K562 (cell line): ENCODE results near the gene SLX4IP. TPM values are rescaled to one million over a fixed set of nuclear protein-coding genes. Genes with fewer than 3 reads are reported as not detected.

Experiments
- ATAC-seq: fragments of 200-7000 bp; cut with Tn5 transposase; 3 replicates; pipeline ENCODE4 v1.9.1; 2020; ENCODE audit warnings: moderate library complexity
- BruUV-seq: library from RNA; stranded (reverse); fragments of 400-500 nt; replicated peaks from 2 replicates; lab custom pipeline; 2021; lab: Mats Ljungman, UMichigan
- CTCF ChIA-PET: fragments of 300-600 bp; formaldehyde crosslinking; extraction: SDS; loops from one replicate; lab custom pipeline; 2021; ENCODE audit warnings: low intra/inter-chr PET ratio; lab: Yijun Ruan, JAX
- POLR2A ChIA-PET: fragments of 300-600, 350-650 bp; sonication (Branson Sonifier 250); formaldehyde crosslinking; extraction: SDS; loops from one replicate; lab custom pipeline; 2021; ENCODE audit warnings: antibody characterized with exemption, inconsistent platforms; lab: Yijun Ruan, JAX
- DNase-seq, 4 experiments: peaks; one replicate each; pipeline versions ENCODE4 v3.0.0 to v3.0.0-alpha.2; 2011 to 2018; ENCODE audit warnings: low spot score in 3 of 4, mixed read lengths in 3 of 4; ENCODE audit errors: extremely low read depth in 1 of 4
- FAIRE-seq: peaks from 2 replicates; lab custom pipeline; 2011; peaks lifted over from hg19 to GRCh38; lab: Jason Lieb, UNC
- H2AFZ ChIP-seq: 2 replicates; pipeline ENCODE4 v1.6.0; 2011; ENCODE audit warnings: low read depth, low read length, control low read depth, inconsistent platforms
- H3K27ac ChIP-seq: fragments of 200-600 bp; 3 replicates; pipeline ENCODE4 v1.8.0; 2011; ENCODE audit warnings: low read depth, mild to moderate bottlenecking, control low read depth, inconsistent platforms, low read length, moderate library complexity, mixed read lengths; ENCODE audit errors: extremely low read depth
- H3K27me3 ChIP-seq, 2 experiments: fragments of 300-600 bp in 1 of 2; 2 replicates in 1 of 2; 3 replicates in 1 of 2; pipeline versions ENCODE4 v1.6.0 to v1.8.0; 2011; ENCODE audit warnings: inconsistent platforms in 2 of 2, low read length in 2 of 2, mild to moderate bottlenecking in 1 of 2, mixed read lengths in 1 of 2, moderate library complexity in 1 of 2; ENCODE audit not compliant: control insufficient read depth in 2 of 2, insufficient read depth in 2 of 2
- H3K36me3 ChIP-seq: fragments of 300-600 bp; 3 replicates; pipeline ENCODE4 v1.8.0; 2011; ENCODE audit warnings: mild to moderate bottlenecking, low read length, inconsistent platforms; ENCODE audit not compliant: control insufficient read depth, insufficient read depth
- H3K4me1 ChIP-seq, 2 experiments: fragments of 200-600 bp in 1 of 2; replicated peaks in 1 of 2; 2 replicates in 1 of 2; 3 replicates in 1 of 2; pipeline versions ENCODE4 v1.5.1 to v1.8.0; 2011; ENCODE audit warnings: inconsistent platforms in 2 of 2, low read length in 2 of 2, mild to moderate bottlenecking in 1 of 2, mixed read lengths in 1 of 2, moderate library complexity in 1 of 2; ENCODE audit not compliant: control insufficient read depth in 2 of 2, insufficient read depth in 2 of 2
- H3K4me2 ChIP-seq: 2 replicates; pipeline ENCODE4 v1.6.1; 2011; ENCODE audit warnings: low read length, control low read depth, inconsistent platforms, mixed read lengths; ENCODE audit not compliant: insufficient read depth
- H3K4me3 ChIP-seq: fragments of 200-600 bp; sonication (generic), shearing (Covaris generic); 2 replicates; pipeline ENCODE4 v1.5.1; 2016; ENCODE audit warnings: control low read depth, inconsistent platforms
- H3K79me2 ChIP-seq: fragments of 200-600 bp; 3 replicates; pipeline ENCODE4 v1.8.0; 2011; ENCODE audit warnings: low read length, inconsistent platforms; ENCODE audit not compliant: control insufficient read depth, insufficient read depth
- H3K9ac ChIP-seq, 2 experiments: 2 replicates each; pipeline versions ENCODE4 v1.6.0 to v1.6.1; 2011; ENCODE audit warnings: low read depth in 2 of 2, low read length in 2 of 2, control low read depth in 1 of 2, inconsistent platforms in 1 of 2, mild to moderate bottlenecking in 1 of 2, mixed read lengths in 1 of 2; ENCODE audit not compliant: insufficient read depth in 1 of 2
- H3K9me1 ChIP-seq: one replicate; pipeline ENCODE4 v1.6.0; 2011; ENCODE audit warnings: inconsistent platforms, mild to moderate bottlenecking, low read length, moderate library complexity; ENCODE audit not compliant: control insufficient read depth, insufficient read depth
- H3K9me3 ChIP-seq: replicated peaks from 2 replicates; pipeline ENCODE4 v1.5.1; 2011; ENCODE audit warnings: low read depth, low read length, inconsistent platforms; ENCODE audit not compliant: control insufficient read depth, insufficient read depth
- H4K20me1 ChIP-seq: replicated peaks from 2 replicates; pipeline ENCODE4 v1.6.1; 2011; ENCODE audit warnings: low read length, inconsistent platforms, mixed read lengths; ENCODE audit not compliant: control insufficient read depth, insufficient read depth
- CSDE1 ChIP-seq, 2 experiments: fragments of 450-650 bp; IDR thresholded peaks; 2 replicates each; pipeline ENCODE4 v1.6.1; 2016; ENCODE audit warnings: mild to moderate bottlenecking in 1 of 2
- E2F3 ChIP-seq: fragments of 250-450 bp; sonication (Bioruptor Pico); IDR thresholded peaks from 2 replicates; pipeline ENCODE4 v1.4.0; 2020; ENCODE audit warnings: mild to moderate bottlenecking
- HMG20A ChIP-seq: fragments of 450-650 bp; formaldehyde crosslinking; conservative IDR thresholded peaks from 2 replicates; pipeline ENCODE4 v1.4.0; 2020; ENCODE audit warnings: mild to moderate bottlenecking, mixed read lengths
- MBD2 ChIP-seq: sonication (generic); IDR thresholded peaks from 2 replicates; pipeline ENCODE4 v1.6.1; 2016; ENCODE audit warnings: low read depth, borderline replicate concordance
- WGBS: fragments of 100-300 bp; shearing (Covaris generic); methylation state at CpG from one replicate; pipeline ENCODE4 v1.1.6; 2016; ENCODE audit warnings: low coverage, mixed read lengths; ENCODE audit not compliant: insufficient coverage; ENCODE audit errors: missing lambda C conversion rate; 5-methylcytosine and 5-hydroxymethylcytosine counted together
- in situ Hi-C: fragments of 300-500 bp; cut with MboI; formaldehyde crosslinking; loops from 4 replicates; pipeline ENCODE4 v1.15.0; 2018; ENCODE audit warnings: inconsistent platforms, mixed read lengths
- intact Hi-C: fragments of 100-400 bp; cut with micrococcal nuclease; formaldehyde crosslinking; loops from 2 replicates; pipeline ENCODE4 v1.14.2; 2022
- polyA plus RNA-seq, 8 experiments: library from polyadenylated mRNA; depleted of rRNA in 4 of 8; stranded (reverse) in 5 of 8; unstranded in 3 of 8; fragments of >200 nt; fragmentation: Nextera tagmentation in 2 of 8; fragmentation: Illumina TruSeq in 1 of 8; extraction: Ambion mirVana in 2 of 8; extraction: Trizol in 1 of 8; gene quantifications; 2 replicates each; pipeline versions ENCODE4 v1.2.1 to v1.2.3, GENCODE V29; 2011 to 2014; ENCODE audit warnings: inconsistent platforms in 1 of 8, missing spikeins in 1 of 8
- total RNA-seq, 7 experiments: library from RNA; depleted of rRNA in 6 of 7; stranded (reverse); fragments of >200 nt in 6 of 7; fragmentation: Illumina TruSeq in 2 of 7; extraction: Trizol in 2 of 7; gene quantifications; 2 replicates each; pipeline versions ENCODE4 v1.2.1 to v1.2.3, GENCODE V29; 2011 to 2021; ENCODE audit warnings: low replicate concordance in 1 of 7
- TF ChIP-seq, protein P1 (sequence below): fragments of 250-450 bp; sonication (Bioruptor Pico); IDR thresholded peaks from 2 replicates; pipeline ENCODE4 v1.9.0; 2021; ENCODE audit warnings: mild to moderate bottlenecking, inconsistent platforms
- TF ChIP-seq, protein P2 (sequence below): fragments of 250-450 bp; sonication (Bioruptor Pico); IDR thresholded peaks from 2 replicates; pipeline ENCODE4 v1.5.0; 2021
- TF ChIP-seq, protein P3 (sequence below): fragments of 250-450 bp; sonication (Bioruptor Pico); IDR thresholded peaks from 2 replicates; pipeline ENCODE4 v1.5.0; 2021

Gene SLX4IP
- total and polyA plus RNA-seq, 9 of the 15 experiments (the other 6 are each of a cell fraction or from before 2014, with no cell fraction given), result 1.5 to 5.9 (median 3.5) TPM

- Histone ChIP-seq H4K20me1 (no peaks in the 10 kb centered on the region), H3K36me3 (no peaks in the 10 kb centered on the region), H3K9ac (no peak overlapping the region), H3K9me3 (no peaks in the 10 kb centered on the region), H3K9me1 (no peaks in the 10 kb centered on the region), H3K27me3 (peaks cover 7 to 16% of the 10 kb centered on the region in 2 experiments; a peak in 4 of 5 replicates), H3K4me2 (no peak overlapping the region), H3K27ac (no peak overlapping the region), H3K4me1 (no peaks in the 10 kb centered on the region), H3K4me3 (no peak overlapping the region), H2AFZ (no peak overlapping the region), H3K79me2 (no peaks in the 10 kb centered on the region)
- BruUV-seq, result no TSS peak
- WGBS, result 13% methylated on average over 9 of the region's 11 CpGs
- in situ Hi-C loops, result no loop called here
- ATAC-seq (no peak), FAIRE-seq (no peak), DNase-seq (no peak)
- TF ChIP-seq E2F3 (CRISPR knock-in tag) (no peak), HMG20A (CRISPR knock-in tag) (no peak), MBD2 (no peak), CSDE1 (IDR thresholded peaks at IDR 0.05) (no peak)
- TF ChIP-seq, protein P1, sequence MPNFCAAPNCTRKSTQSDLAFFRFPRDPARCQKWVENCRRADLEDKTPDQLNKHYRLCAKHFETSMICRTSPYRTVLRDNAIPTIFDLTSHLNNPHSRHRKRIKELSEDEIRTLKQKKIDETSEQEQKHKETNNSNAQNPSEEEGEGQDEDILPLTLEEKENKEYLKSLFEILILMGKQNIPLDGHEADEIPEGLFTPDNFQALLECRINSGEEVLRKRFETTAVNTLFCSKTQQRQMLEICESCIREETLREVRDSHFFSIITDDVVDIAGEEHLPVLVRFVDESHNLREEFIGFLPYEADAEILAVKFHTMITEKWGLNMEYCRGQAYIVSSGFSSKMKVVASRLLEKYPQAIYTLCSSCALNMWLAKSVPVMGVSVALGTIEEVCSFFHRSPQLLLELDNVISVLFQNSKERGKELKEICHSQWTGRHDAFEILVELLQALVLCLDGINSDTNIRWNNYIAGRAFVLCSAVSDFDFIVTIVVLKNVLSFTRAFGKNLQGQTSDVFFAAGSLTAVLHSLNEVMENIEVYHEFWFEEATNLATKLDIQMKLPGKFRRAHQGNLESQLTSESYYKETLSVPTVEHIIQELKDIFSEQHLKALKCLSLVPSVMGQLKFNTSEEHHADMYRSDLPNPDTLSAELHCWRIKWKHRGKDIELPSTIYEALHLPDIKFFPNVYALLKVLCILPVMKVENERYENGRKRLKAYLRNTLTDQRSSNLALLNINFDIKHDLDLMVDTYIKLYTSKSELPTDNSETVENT, result no peak
- TF ChIP-seq, protein P2, sequence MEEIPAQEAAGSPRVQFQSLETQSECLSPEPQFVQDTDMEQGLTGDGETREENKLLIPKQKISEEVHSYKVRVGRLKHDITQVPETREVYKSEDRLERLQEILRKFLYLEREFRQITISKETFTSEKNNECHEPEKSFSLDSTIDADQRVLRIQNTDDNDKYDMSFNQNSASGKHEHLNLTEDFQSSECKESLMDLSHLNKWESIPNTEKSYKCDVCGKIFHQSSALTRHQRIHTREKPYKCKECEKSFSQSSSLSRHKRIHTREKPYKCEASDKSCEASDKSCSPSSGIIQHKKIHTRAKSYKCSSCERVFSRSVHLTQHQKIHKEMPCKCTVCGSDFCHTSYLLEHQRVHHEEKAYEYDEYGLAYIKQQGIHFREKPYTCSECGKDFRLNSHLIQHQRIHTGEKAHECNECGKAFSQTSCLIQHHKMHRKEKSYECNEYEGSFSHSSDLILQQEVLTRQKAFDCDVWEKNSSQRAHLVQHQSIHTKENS (CRISPR knock-in tag), result no peak
- TF ChIP-seq, protein P3, sequence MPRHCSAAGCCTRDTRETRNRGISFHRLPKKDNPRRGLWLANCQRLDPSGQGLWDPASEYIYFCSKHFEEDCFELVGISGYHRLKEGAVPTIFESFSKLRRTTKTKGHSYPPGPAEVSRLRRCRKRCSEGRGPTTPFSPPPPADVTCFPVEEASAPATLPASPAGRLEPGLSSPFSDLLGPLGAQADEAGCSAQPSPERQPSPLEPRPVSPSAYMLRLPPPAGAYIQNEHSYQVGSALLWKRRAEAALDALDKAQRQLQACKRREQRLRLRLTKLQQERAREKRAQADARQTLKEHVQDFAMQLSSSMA (CRISPR knock-in tag), result no peak
- CTCF ChIA-PET, result no interaction called here
- intact Hi-C loops, result no loop called here
- POLR2A ChIA-PET, result interaction anchor here (1.2 to 1.3 kb wide), 2 partner anchors 12 to 14 kb away, joined by 3 read pairs; no protein-coding TSS in a partner anchor
Measured at GRCh38 chr20:10634683-10635411, 199.7 kb downstream of the SLX4IP start.
